SU-DHL-6 (cell line): ENCODE results near the gene HSD17B4.

ENCODE experiments used
- CTCF ChIP-seq: fragments of 200-600 bp; sonication (generic); IDR thresholded peaks from one replicate; pipeline ENCODE4 v1.5.1; 2017; ENCODE audit warnings: antibody characterized with exemption, mild to moderate bottlenecking, low read length, moderate library complexity; ENCODE audit not compliant: insufficient read depth, poor library complexity, severe bottlenecking
- EZH2phosphoT487 ChIP-seq: fragments of 200-600 bp; sonication (generic), shearing (Covaris generic); conservative IDR thresholded peaks from 2 replicates; pipeline ENCODE4 v1.6.1; 2018; ENCODE audit warnings: mild to moderate bottlenecking, antibody characterized with exemption, low read length, moderate library complexity, mixed read lengths

- TF ChIP-seq CTCF = no peak
- no peak for TF ChIP-seq EZH2phosphoT487
Observed at GRCh38 chr5:119452373-119453039, at the start of gene HSD17B4.
